GM23338 (cell line): ENCODE data around the gene NTNG2.

Experiments used
- EZH2phosphoT487 ChIP-seq: fragments of 200-600 bp; sonication (generic); IDR thresholded peaks from one replicate; pipeline ENCODE4 v1.8.1; 2018; ENCODE audit warnings: antibody characterized with exemption; ENCODE audit not compliant: unreplicated experiment
- POLR2AphosphoS5 ChIP-seq: IDR thresholded peaks from 2 replicates; pipeline ENCODE4 v1.6.1; 2016; ENCODE audit warnings: antibody characterized with exemption, low read depth
- ZNF331 ChIP-seq: fragments of 250-450 bp; sonication (Bioruptor Pico); IDR thresholded peaks from 2 replicates; pipeline ENCODE4 v1.5.0; 2020; ENCODE audit warnings: low read depth, mild to moderate bottlenecking, moderate library complexity
- TF ChIP-seq, protein P1 (sequence below), 2 experiments: fragments of 200-600 bp in 1 of 2; sonication (generic) in 1 of 2; conservative IDR thresholded peaks; 2 replicates each; pipeline versions ENCODE4 v1.5.1 to v1.6.1; 2016 to 2017; ENCODE audit warnings: antibody characterized with exemption in 2 of 2, low read depth in 2 of 2, mild to moderate bottlenecking in 2 of 2, moderate library complexity in 1 of 2

DNA sequence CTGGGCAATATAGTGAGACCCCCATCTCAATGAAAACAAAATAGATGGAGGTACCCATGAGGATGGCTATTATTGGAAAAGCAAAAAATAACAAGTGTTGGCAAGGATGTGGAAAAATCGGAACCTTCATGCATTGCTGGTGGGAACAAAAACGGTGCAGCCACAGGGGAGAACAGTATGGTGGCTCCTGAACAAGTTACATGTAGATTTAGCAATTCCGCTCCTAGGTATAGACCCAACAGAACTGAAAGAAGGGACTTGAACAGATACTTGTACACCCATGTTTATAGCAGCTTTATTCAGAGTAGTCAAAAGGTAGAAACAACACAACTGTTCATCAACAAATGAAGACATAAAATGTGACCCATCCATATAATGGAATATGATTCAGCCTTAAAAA, 43.0 kb downstream of the NTNG2 start:
- TF ChIP-seq ZNF331 (CRISPR knock-in tag) (no peak), EZH2phosphoT487 (no peak), POLR2AphosphoS5 (no peak)
- TF ChIP-seq, protein P1, sequence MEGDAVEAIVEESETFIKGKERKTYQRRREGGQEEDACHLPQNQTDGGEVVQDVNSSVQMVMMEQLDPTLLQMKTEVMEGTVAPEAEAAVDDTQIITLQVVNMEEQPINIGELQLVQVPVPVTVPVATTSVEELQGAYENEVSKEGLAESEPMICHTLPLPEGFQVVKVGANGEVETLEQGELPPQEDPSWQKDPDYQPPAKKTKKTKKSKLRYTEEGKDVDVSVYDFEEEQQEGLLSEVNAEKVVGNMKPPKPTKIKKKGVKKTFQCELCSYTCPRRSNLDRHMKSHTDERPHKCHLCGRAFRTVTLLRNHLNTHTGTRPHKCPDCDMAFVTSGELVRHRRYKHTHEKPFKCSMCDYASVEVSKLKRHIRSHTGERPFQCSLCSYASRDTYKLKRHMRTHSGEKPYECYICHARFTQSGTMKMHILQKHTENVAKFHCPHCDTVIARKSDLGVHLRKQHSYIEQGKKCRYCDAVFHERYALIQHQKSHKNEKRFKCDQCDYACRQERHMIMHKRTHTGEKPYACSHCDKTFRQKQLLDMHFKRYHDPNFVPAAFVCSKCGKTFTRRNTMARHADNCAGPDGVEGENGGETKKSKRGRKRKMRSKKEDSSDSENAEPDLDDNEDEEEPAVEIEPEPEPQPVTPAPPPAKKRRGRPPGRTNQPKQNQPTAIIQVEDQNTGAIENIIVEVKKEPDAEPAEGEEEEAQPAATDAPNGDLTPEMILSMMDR (conservative IDR thresholded peaks at IDR 0.05; ENCODE audit: low read depth in 2 of 2), result no peak
